PFSK-1 (cell line): ENCODE measurements around the gene MT1M.

Experiments
- FOXP2 ChIP-seq: optimal IDR thresholded peaks from 2 replicates; pipeline ENCODE3; 2011; ENCODE audit warnings: borderline replicate concordance, control low read depth, inconsistent platforms; ENCODE audit not compliant: insufficient read depth; ENCODE audit errors: extremely low read length, extremely low read depth
- POLR2AphosphoS5 ChIP-seq: IDR thresholded peaks from 2 replicates; pipeline ENCODE4 v1.6.1; 2012; ENCODE audit warnings: low read depth, mild to moderate bottlenecking, control low read depth, low read length, moderate library complexity
- SIN3A ChIP-seq: IDR thresholded peaks from 2 replicates; pipeline ENCODE4 v1.6.1; 2012; ENCODE audit warnings: mild to moderate bottlenecking, low read length, moderate library complexity, borderline replicate concordance; ENCODE audit not compliant: insufficient read depth
- TAF1 ChIP-seq: IDR thresholded peaks from 2 replicates; pipeline ENCODE4 v1.6.1; 2012; ENCODE audit warnings: low read length, control low read depth, borderline replicate concordance; ENCODE audit not compliant: insufficient read depth
- TF ChIP-seq, protein P1 (sequence below), 2 experiments: IDR thresholded peaks; 2 replicates each; pipeline versions ENCODE4 v1.6.1 to v1.8.0; 2011 to 2012; ENCODE audit warnings: low read depth in 2 of 2, low read length in 2 of 2, control low read depth in 1 of 2, inconsistent platforms in 1 of 2, mild to moderate bottlenecking in 1 of 2, moderate library complexity in 1 of 2; ENCODE audit not compliant: insufficient read depth in 1 of 2

The MT1M gene

DNA sequence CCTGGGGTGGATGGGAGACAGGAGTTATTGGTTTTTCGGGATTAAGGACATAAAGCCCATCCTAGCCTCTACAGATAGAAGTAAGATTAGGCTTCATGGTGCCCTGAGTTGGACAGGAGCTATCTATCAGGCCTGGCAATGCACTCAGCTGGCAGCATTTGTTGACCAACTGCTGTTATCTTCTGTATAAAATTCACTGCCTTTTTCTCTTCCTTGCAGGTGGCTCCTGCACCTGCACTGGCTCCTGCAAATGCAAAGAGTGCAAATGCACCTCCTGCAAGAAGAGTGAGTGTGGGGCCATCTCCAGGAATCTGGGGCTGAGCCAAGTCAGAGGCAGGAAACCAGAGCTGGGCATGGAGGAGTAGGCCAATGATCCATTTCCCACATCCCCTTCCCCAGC lies 6.6 kb downstream of the MT1M start:
- TF ChIP-seq TAF1 (no peak), POLR2AphosphoS5 (no peak), SIN3A (no peak), FOXP2 (no peak)
- TF ChIP-seq, protein P1, sequence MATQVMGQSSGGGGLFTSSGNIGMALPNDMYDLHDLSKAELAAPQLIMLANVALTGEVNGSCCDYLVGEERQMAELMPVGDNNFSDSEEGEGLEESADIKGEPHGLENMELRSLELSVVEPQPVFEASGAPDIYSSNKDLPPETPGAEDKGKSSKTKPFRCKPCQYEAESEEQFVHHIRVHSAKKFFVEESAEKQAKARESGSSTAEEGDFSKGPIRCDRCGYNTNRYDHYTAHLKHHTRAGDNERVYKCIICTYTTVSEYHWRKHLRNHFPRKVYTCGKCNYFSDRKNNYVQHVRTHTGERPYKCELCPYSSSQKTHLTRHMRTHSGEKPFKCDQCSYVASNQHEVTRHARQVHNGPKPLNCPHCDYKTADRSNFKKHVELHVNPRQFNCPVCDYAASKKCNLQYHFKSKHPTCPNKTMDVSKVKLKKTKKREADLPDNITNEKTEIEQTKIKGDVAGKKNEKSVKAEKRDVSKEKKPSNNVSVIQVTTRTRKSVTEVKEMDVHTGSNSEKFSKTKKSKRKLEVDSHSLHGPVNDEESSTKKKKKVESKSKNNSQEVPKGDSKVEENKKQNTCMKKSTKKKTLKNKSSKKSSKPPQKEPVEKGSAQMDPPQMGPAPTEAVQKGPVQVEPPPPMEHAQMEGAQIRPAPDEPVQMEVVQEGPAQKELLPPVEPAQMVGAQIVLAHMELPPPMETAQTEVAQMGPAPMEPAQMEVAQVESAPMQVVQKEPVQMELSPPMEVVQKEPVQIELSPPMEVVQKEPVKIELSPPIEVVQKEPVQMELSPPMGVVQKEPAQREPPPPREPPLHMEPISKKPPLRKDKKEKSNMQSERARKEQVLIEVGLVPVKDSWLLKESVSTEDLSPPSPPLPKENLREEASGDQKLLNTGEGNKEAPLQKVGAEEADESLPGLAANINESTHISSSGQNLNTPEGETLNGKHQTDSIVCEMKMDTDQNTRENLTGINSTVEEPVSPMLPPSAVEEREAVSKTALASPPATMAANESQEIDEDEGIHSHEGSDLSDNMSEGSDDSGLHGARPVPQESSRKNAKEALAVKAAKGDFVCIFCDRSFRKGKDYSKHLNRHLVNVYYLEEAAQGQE (IDR thresholded peaks at IDR 0.05; ENCODE audit: insufficient read depth in 1 of 2, low read depth in 2 of 2, low read length in 2 of 2), result no peak

GRCh38 chr16:56640076-56640475 lies 7.6 kb downstream of the MT1M start:
- no peak for TF ChIP-seq POLR2AphosphoS5
- no peak for TF ChIP-seq SIN3A
- TF ChIP-seq, protein P1 (IDR thresholded peaks at IDR 0.05; ENCODE audit: insufficient read depth in 1 of 2, low read depth in 2 of 2, low read length in 2 of 2), result no peak
- no peak for TF ChIP-seq TAF1
- no peak for TF ChIP-seq FOXP2

GRCh38 chr16:56641166-56641565 lies 8.7 kb downstream of the MT1M start:
- TF ChIP-seq, protein P1 (IDR thresholded peaks at IDR 0.05; ENCODE audit: insufficient read depth in 1 of 2, low read depth in 2 of 2, low read length in 2 of 2), result no peak
- TF ChIP-seq FOXP2, result no peak

DNA sequence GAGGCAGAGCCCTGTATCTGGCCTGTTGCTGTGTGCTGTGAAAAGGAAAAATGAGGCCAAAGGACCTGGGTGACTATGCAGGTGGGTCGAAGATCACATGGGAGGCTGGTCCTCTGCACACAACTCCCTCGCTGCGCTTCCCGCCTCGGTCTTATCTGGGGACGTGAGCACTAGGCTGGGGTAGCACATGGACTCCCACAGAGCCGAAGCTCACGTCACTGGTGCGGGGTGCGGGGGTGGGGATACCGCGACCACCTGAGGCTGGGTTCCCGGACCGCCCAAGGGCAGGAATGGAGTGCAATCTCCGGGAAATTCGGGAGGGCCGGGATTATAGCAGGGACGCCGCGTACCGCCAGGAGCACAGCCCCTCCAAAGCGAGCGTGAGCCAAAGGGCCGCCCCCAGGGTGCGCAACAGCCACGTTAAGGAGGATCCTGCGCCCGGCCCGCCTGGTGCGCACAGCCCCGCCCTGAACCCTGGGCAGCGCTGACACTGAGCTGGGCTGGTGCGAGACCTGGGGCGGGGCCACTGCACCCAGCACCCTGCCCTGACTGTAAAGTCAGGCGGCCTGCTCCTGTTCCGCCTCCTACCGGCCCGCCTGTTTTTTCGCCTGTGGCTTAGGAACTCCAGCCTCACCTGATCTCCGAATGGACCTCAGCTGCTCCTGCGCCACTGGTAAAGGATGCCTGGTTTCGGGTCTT lies 10.8 kb downstream of the MT1M start:
- TF ChIP-seq POLR2AphosphoS5 (no peak), SIN3A (no peak), FOXP2 (no peak), TAF1 (no peak)
- TF ChIP-seq, protein P1 (IDR thresholded peaks at IDR 0.05; ENCODE audit: insufficient read depth in 1 of 2, low read depth in 2 of 2, low read length in 2 of 2), result no peak

- TF ChIP-seq, protein P1 (IDR thresholded peaks at IDR 0.05; ENCODE audit: insufficient read depth in 1 of 2, low read depth in 2 of 2, low read length in 2 of 2), result peak in 1 of 2 experiments; percentile 71; a peak in 2 of 4 replicates
- TF ChIP-seq SIN3A, result no peak
- TF ChIP-seq POLR2AphosphoS5, result no peak
- no peak for TF ChIP-seq FOXP2
- no peak for TF ChIP-seq TAF1
Observed at GRCh38 chr16:56643833-56644232, 11.4 kb downstream of the MT1M start.
